ENCODE data around the gene FAM25G. TPM values are rescaled to one million over a fixed set of nuclear protein-coding genes. Genes with fewer than 3 reads are reported as not detected.
A peak's percentile ranks its signal among the peaks of the same experiment; 100 is the strongest.
"Not testable (repeated sequence)": the region's sequence is repeated elsewhere in the genome, so short reads cannot be mapped to it uniquely, and the experiment has no call there.

Gene FAM25G
- total RNA-seq, 2 experiments from 2014 or later: not detected

- H3K9me3 ChIP-seq (ENCODE audit: control insufficient read depth in 1 of 2, insufficient read depth in 1 of 2, low read length in 2 of 2); H3K27me3 Mint-ChIP-seq; POLR2A ChIA-PET; CTCF ChIA-PET; ATAC-seq (ENCODE audit: poor library complexity); H3K27ac ChIP-seq (ENCODE audit: low read depth in 1 of 2, low read length in 2 of 2); H3K4me1 Mint-ChIP-seq (ENCODE audit: low read depth); H3K4me1 ChIP-seq (ENCODE audit: insufficient read depth, low read length); H3K4me3 ChIP-seq (ENCODE audit: low read length); intact Hi-C loops (cut with DNase I, micrococcal nuclease); H3K9me3 Mint-ChIP-seq; H3K36me3 ChIP-seq (ENCODE audit: insufficient read depth, low read length); DNase-seq; H3K36me3 Mint-ChIP-seq (ENCODE audit: low read depth); H3K4me3 Mint-ChIP-seq; H3K27me3 ChIP-seq (ENCODE audit: control insufficient read depth in 1 of 2, insufficient read depth in 2 of 2, low read length in 2 of 2); H3K27ac Mint-ChIP-seq: not testable (repeated sequence)
These were observed 14.4 kb downstream of the FAM25G start for GRCh38 chr10:47477078-47477477.

- ATAC-seq (ENCODE audit: poor library complexity); H3K4me1 ChIP-seq (ENCODE audit: insufficient read depth, low read length); H3K4me3 ChIP-seq (ENCODE audit: low read length); H3K27me3 ChIP-seq (ENCODE audit: control insufficient read depth in 1 of 2, insufficient read depth in 2 of 2, low read length in 2 of 2); H3K27ac ChIP-seq (ENCODE audit: low read depth in 1 of 2, low read length in 2 of 2); H3K9me3 ChIP-seq (ENCODE audit: control insufficient read depth in 1 of 2, insufficient read depth in 1 of 2, low read length in 2 of 2); H3K27ac Mint-ChIP-seq; POLR2A ChIA-PET; H3K36me3 ChIP-seq (ENCODE audit: insufficient read depth, low read length); H3K4me3 Mint-ChIP-seq; H3K9me3 Mint-ChIP-seq; H3K27me3 Mint-ChIP-seq; CTCF ChIA-PET; H3K36me3 Mint-ChIP-seq (ENCODE audit: low read depth); H3K4me1 Mint-ChIP-seq (ENCODE audit: low read depth); intact Hi-C loops (cut with DNase I, micrococcal nuclease): not testable (repeated sequence)
- DNase-seq: peak in 1 of 14 experiments; percentile 1
These were observed 16.4 kb downstream of the FAM25G start for GRCh38 chr10:47475101-47475500.

- H3K9me3 Mint-ChIP-seq; H3K27me3 Mint-ChIP-seq; H3K4me3 Mint-ChIP-seq; H3K4me1 ChIP-seq (ENCODE audit: insufficient read depth, low read length); H3K27me3 ChIP-seq (ENCODE audit: control insufficient read depth in 1 of 2, insufficient read depth in 2 of 2, low read length in 2 of 2); H3K4me3 ChIP-seq (ENCODE audit: low read length); POLR2A ChIA-PET; DNase-seq; H3K27ac Mint-ChIP-seq; H3K36me3 Mint-ChIP-seq (ENCODE audit: low read depth); H3K9me3 ChIP-seq (ENCODE audit: control insufficient read depth in 1 of 2, insufficient read depth in 1 of 2, low read length in 2 of 2); intact Hi-C loops (cut with DNase I, micrococcal nuclease); CTCF ChIA-PET; H3K4me1 Mint-ChIP-seq (ENCODE audit: low read depth); H3K36me3 ChIP-seq (ENCODE audit: insufficient read depth, low read length); H3K27ac ChIP-seq (ENCODE audit: low read depth in 1 of 2, low read length in 2 of 2); ATAC-seq (ENCODE audit: poor library complexity): not testable (repeated sequence)
These were observed 18.0 kb downstream of the FAM25G start for GRCh38 chr10:47473516-47473915.

- POLR2A ChIA-PET; H3K36me3 ChIP-seq (ENCODE audit: insufficient read depth, low read length); H3K4me1 Mint-ChIP-seq (ENCODE audit: low read depth); H3K9me3 ChIP-seq (ENCODE audit: control insufficient read depth in 1 of 2, insufficient read depth in 1 of 2, low read length in 2 of 2); H3K4me1 ChIP-seq (ENCODE audit: insufficient read depth, low read length); H3K27me3 Mint-ChIP-seq; H3K27ac Mint-ChIP-seq; H3K27me3 ChIP-seq (ENCODE audit: control insufficient read depth in 1 of 2, insufficient read depth in 2 of 2, low read length in 2 of 2); CTCF ChIA-PET; H3K4me3 Mint-ChIP-seq; DNase-seq; H3K9me3 Mint-ChIP-seq; H3K27ac ChIP-seq (ENCODE audit: low read depth in 1 of 2, low read length in 2 of 2); ATAC-seq (ENCODE audit: poor library complexity); intact Hi-C loops (cut with DNase I, micrococcal nuclease); H3K36me3 Mint-ChIP-seq (ENCODE audit: low read depth); H3K4me3 ChIP-seq (ENCODE audit: low read length): not testable (repeated sequence)
These were observed 18.9 kb downstream of the FAM25G start for GRCh38 chr10:47472647-47473046.

- H3K36me3 ChIP-seq (ENCODE audit: insufficient read depth, low read length); CTCF ChIA-PET; POLR2A ChIA-PET; H3K4me1 Mint-ChIP-seq (ENCODE audit: low read depth); H3K36me3 Mint-ChIP-seq (ENCODE audit: low read depth); H3K9me3 Mint-ChIP-seq; intact Hi-C loops (cut with DNase I, micrococcal nuclease); H3K27me3 ChIP-seq (ENCODE audit: control insufficient read depth in 1 of 2, insufficient read depth in 2 of 2, low read length in 2 of 2); ATAC-seq (ENCODE audit: poor library complexity); H3K27ac ChIP-seq (ENCODE audit: low read depth in 1 of 2, low read length in 2 of 2); H3K9me3 ChIP-seq (ENCODE audit: control insufficient read depth in 1 of 2, insufficient read depth in 1 of 2, low read length in 2 of 2); H3K4me3 ChIP-seq (ENCODE audit: low read length); DNase-seq; H3K27me3 Mint-ChIP-seq; H3K27ac Mint-ChIP-seq; H3K4me1 ChIP-seq (ENCODE audit: insufficient read depth, low read length); H3K4me3 Mint-ChIP-seq: not testable (repeated sequence)
These were observed 19.4 kb downstream of the FAM25G start for GRCh38 chr10:47472072-47472471.

GRCh38 chr10:47468731-47469528 is 22.6 kb downstream of the FAM25G start:
- H3K36me3 ChIP-seq (ENCODE audit: insufficient read depth, low read length); H3K9me3 Mint-ChIP-seq; H3K27ac Mint-ChIP-seq; H3K4me1 ChIP-seq (ENCODE audit: insufficient read depth, low read length); H3K27me3 ChIP-seq (ENCODE audit: control insufficient read depth in 1 of 2, insufficient read depth in 2 of 2, low read length in 2 of 2); CTCF ChIA-PET; DNase-seq; H3K27ac ChIP-seq (ENCODE audit: low read depth in 1 of 2, low read length in 2 of 2); intact Hi-C loops (cut with DNase I, micrococcal nuclease); H3K4me1 Mint-ChIP-seq (ENCODE audit: low read depth); H3K27me3 Mint-ChIP-seq; H3K4me3 Mint-ChIP-seq; H3K4me3 ChIP-seq (ENCODE audit: low read length); H3K36me3 Mint-ChIP-seq (ENCODE audit: low read depth); ATAC-seq (ENCODE audit: poor library complexity); POLR2A ChIA-PET; H3K9me3 ChIP-seq (ENCODE audit: control insufficient read depth in 1 of 2, insufficient read depth in 1 of 2, low read length in 2 of 2): not testable (repeated sequence)

GRCh38 chr10:47467957-47468356 is 23.5 kb downstream of the FAM25G start:
- H3K4me1 Mint-ChIP-seq (ENCODE audit: low read depth); H3K27me3 ChIP-seq (ENCODE audit: control insufficient read depth in 1 of 2, insufficient read depth in 2 of 2, low read length in 2 of 2); H3K4me1 ChIP-seq (ENCODE audit: insufficient read depth, low read length); CTCF ChIA-PET; H3K4me3 Mint-ChIP-seq; H3K27me3 Mint-ChIP-seq; H3K27ac ChIP-seq (ENCODE audit: low read depth in 1 of 2, low read length in 2 of 2); POLR2A ChIA-PET; H3K4me3 ChIP-seq (ENCODE audit: low read length); H3K9me3 ChIP-seq (ENCODE audit: control insufficient read depth in 1 of 2, insufficient read depth in 1 of 2, low read length in 2 of 2); DNase-seq; intact Hi-C loops (cut with DNase I, micrococcal nuclease); H3K36me3 Mint-ChIP-seq (ENCODE audit: low read depth); H3K27ac Mint-ChIP-seq; ATAC-seq (ENCODE audit: poor library complexity); H3K36me3 ChIP-seq (ENCODE audit: insufficient read depth, low read length); H3K9me3 Mint-ChIP-seq: not testable (repeated sequence)

Measured in CD4-positive, alpha-beta T cell (primary cell).